KMS-11 (cell line): ENCODE measurements around the gene GNG2.

ENCODE experiments used
- H2AFZ ChIP-seq: fragments of 200-600 bp; sonication (generic); 2 replicates; pipeline ENCODE4 v1.6.1; 2016; ENCODE audit warnings: antibody characterized with exemption, mixed run types, low read depth
- H3K27ac ChIP-seq: fragments of 200-600 bp; sonication (generic); 2 replicates; pipeline ENCODE4 v1.6.1; 2016; ENCODE audit warnings: mild to moderate bottlenecking, mixed run types
- H3K27me3 ChIP-seq: fragments of 200-600 bp; sonication (generic); 2 replicates; pipeline ENCODE4 v1.6.1; 2017; ENCODE audit warnings: mild to moderate bottlenecking, low read depth, mixed run types, moderate library complexity; ENCODE audit not compliant: insufficient read depth
- H3K36me3 ChIP-seq: fragments of 200-600 bp; sonication (generic); 2 replicates; pipeline ENCODE4 v1.6.1; 2017; ENCODE audit warnings: mild to moderate bottlenecking, mixed run types; ENCODE audit not compliant: insufficient read depth
- H3K4me1 ChIP-seq: fragments of 200-600 bp; sonication (generic); 2 replicates; pipeline ENCODE4 v1.6.1; 2016; ENCODE audit warnings: mild to moderate bottlenecking, low read depth, mixed run types; ENCODE audit not compliant: poor library complexity, severe bottlenecking
- H3K4me2 ChIP-seq: fragments of 200-600 bp; sonication (generic); 2 replicates; pipeline ENCODE4 v1.7.0; 2016; ENCODE audit warnings: mild to moderate bottlenecking, mixed run types
- H3K4me3 ChIP-seq: fragments of 200-600 bp; sonication (generic); IDR thresholded peaks from 2 replicates; pipeline ENCODE4 v1.6.1; 2017; ENCODE audit warnings: low read depth, low read length, mixed read lengths; ENCODE audit not compliant: insufficient read depth
- H3K79me2 ChIP-seq: fragments of 200-600 bp; sonication (generic); 2 replicates; pipeline ENCODE4 v1.6.1; 2016; ENCODE audit warnings: low read depth, mixed run types; ENCODE audit not compliant: insufficient read depth
- H3K9ac ChIP-seq: fragments of 200-600 bp; sonication (generic); 2 replicates; pipeline ENCODE4 v1.6.1; 2016; ENCODE audit warnings: mild to moderate bottlenecking, mixed run types
- H4K20me1 ChIP-seq: fragments of 200-600 bp; sonication (generic); 2 replicates; pipeline ENCODE4 v1.6.1; 2016; ENCODE audit warnings: mild to moderate bottlenecking, mixed run types; ENCODE audit not compliant: insufficient read depth
- TF ChIP-seq, protein P1 (sequence below): fragments of 200-600 bp; sonication (generic); conservative IDR thresholded peaks from 2 replicates; pipeline ENCODE4 v1.6.1; 2017; ENCODE audit warnings: low read depth, mild to moderate bottlenecking, antibody characterized with exemption, low read length, moderate library complexity, mixed read lengths

Gene GNG2

DNA sequence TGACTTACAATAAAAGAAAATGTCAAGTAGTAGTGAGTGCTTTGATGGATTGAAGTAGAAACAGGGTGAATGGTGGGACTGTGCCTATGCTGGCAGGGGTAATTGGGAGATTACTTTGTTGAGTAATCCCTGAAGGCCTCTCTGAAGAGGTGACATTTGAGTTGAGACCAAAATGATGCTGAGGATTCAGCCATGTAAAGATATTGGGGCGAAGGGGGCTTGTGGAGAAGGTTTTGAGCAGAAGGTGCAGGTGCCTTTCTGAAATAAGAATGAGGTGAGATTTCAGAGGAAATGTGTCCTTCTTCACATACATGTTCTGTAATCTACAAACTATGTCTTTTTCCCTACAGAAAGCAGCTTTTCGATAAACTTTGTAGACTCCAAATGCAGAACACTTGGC, 8.0 kb downstream of the GNG2 start:
- no peaks in the 10 kb centered on the region for H3K27me3 ChIP-seq
- H3K4me2 ChIP-seq: no peak overlapping the region
- no peaks in the 10 kb centered on the region for H4K20me1 ChIP-seq
- TF ChIP-seq, protein P1, sequence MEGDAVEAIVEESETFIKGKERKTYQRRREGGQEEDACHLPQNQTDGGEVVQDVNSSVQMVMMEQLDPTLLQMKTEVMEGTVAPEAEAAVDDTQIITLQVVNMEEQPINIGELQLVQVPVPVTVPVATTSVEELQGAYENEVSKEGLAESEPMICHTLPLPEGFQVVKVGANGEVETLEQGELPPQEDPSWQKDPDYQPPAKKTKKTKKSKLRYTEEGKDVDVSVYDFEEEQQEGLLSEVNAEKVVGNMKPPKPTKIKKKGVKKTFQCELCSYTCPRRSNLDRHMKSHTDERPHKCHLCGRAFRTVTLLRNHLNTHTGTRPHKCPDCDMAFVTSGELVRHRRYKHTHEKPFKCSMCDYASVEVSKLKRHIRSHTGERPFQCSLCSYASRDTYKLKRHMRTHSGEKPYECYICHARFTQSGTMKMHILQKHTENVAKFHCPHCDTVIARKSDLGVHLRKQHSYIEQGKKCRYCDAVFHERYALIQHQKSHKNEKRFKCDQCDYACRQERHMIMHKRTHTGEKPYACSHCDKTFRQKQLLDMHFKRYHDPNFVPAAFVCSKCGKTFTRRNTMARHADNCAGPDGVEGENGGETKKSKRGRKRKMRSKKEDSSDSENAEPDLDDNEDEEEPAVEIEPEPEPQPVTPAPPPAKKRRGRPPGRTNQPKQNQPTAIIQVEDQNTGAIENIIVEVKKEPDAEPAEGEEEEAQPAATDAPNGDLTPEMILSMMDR: no peak
- H3K79me2 ChIP-seq: no peaks in the 10 kb centered on the region
- H3K36me3 ChIP-seq: no peaks in the 10 kb centered on the region
- no peak overlapping the region for H3K4me3 ChIP-seq
- H3K4me1 ChIP-seq: no peaks in the 10 kb centered on the region
- no peak overlapping the region for H2AFZ ChIP-seq
- no peak overlapping the region for H3K9ac ChIP-seq
- no peak overlapping the region for H3K27ac ChIP-seq

DNA sequence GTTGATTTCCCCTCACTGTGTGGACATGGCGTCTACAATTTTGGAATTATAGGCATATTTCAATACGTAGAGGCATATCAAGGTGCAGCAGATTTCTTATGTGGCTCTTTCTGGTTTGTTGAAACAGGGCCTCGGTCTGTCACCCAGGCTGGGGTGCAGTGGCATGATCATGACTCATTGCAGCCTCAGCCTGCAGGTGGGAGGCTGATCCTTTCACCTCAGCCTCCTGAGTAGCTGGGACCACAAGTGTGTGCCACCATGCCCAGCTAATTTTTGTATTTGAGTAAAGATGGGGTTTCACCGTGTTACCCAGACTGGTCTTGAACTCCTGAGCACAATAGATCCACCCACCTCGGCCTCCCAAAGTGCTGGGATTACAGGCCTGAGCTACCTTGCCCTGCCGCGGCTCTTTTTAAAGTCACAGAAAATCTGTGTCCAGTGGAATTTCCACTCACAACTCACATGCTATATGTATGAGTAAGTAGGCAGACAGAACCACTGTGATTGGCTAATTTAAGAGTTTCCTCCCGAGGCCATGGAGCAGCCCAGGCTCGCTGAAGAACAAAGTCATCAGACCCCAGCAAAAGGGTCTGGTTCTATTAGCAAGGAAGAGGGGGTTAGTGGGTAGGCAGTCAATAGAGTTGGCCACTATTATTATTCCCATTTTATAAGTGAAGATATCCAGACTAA, 9.1 kb downstream of the GNG2 start:
- no peaks in the 10 kb centered on the region for H3K36me3 ChIP-seq
- H4K20me1 ChIP-seq: no peaks in the 10 kb centered on the region
- no peaks in the 10 kb centered on the region for H3K27me3 ChIP-seq
- H3K4me2 ChIP-seq: no peak overlapping the region
- no peaks in the 10 kb centered on the region for H3K4me1 ChIP-seq
- no peaks in the 10 kb centered on the region for H3K79me2 ChIP-seq
- H3K27ac ChIP-seq: no peak overlapping the region
- H3K4me3 ChIP-seq: no peak overlapping the region
- TF ChIP-seq, protein P1: no peak
- H3K9ac ChIP-seq: no peak overlapping the region
- no peak overlapping the region for H2AFZ ChIP-seq

DNA sequence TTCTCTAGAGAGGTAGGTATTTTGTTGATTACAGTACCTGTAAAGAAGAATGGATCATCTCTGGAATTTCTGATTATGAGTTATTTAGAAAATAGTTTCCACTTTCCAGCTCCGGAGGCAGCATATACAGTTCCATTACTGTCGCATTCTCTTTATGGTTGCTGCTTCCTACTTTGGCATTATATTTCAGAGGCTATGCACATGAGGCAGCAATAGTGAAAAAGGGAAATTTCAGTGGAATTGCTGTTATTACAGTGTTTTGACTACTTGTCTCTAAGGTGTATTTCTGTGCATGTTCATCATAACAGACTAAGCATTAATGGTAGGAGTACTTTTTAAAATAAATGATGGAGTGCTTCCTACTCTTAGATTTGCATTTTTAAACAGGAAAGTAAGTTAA, 10.2 kb downstream of the GNG2 start:
- no peaks in the 10 kb centered on the region for H3K4me1 ChIP-seq
- no peak overlapping the region for H3K4me2 ChIP-seq
- H3K4me3 ChIP-seq: no peak overlapping the region
- no peaks in the 10 kb centered on the region for H3K27me3 ChIP-seq
- H3K79me2 ChIP-seq: no peaks in the 10 kb centered on the region
- TF ChIP-seq, protein P1: no peak
- no peaks in the 10 kb centered on the region for H4K20me1 ChIP-seq
- no peak overlapping the region for H2AFZ ChIP-seq
- H3K36me3 ChIP-seq: no peaks in the 10 kb centered on the region
- H3K9ac ChIP-seq: no peak overlapping the region
- H3K27ac ChIP-seq: no peak overlapping the region

DNA sequence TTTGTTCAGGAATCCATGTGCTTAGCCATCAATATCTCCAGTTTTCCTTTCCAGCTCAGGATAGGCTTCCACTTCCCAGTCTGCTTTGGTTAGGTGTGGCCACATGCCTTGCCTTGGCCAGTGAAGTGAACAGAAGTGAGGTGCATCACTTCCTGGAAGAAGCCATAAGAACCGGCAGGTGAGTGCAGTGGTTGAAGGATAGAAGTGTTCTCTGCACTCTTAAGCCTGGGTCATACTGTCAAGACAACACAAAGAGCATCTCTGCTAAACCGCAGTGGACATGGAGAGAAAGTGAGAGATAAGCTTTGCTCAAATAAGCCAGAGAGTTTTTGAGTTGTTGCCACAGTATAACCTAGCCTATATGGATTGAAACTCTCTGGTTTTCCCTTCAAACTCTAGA, 11.4 kb downstream of the GNG2 start:
- Histone ChIP-seq H3K4me3 (no peak overlapping the region), H3K9ac (no peak overlapping the region), H3K36me3 (no peaks in the 10 kb centered on the region), H2AFZ (no peak overlapping the region), H3K4me2 (no peak overlapping the region), H3K27me3 (no peaks in the 10 kb centered on the region), H4K20me1 (no peaks in the 10 kb centered on the region), H3K79me2 (no peaks in the 10 kb centered on the region), H3K27ac (no peak overlapping the region), H3K4me1 (no peaks in the 10 kb centered on the region)
- TF ChIP-seq, protein P1: no peak
